Glutamatergic neuron (in vitro differentiated cells): ENCODE measurements around the gene MPPED2. TPM values are rescaled to one million over a fixed set of nuclear protein-coding genes. Genes with fewer than 3 reads are reported as not detected.

Source experiments
- DNase-seq: peaks from one replicate; pipeline ENCODE4 v3.0.0; 2022
- H3K27ac Mint-ChIP-seq: one replicate; pipeline ENCODE4 v1.8.0; 2020; ENCODE audit warnings: mild to moderate bottlenecking, mixed read lengths, inconsistent platforms; ENCODE audit not compliant: unreplicated experiment
- H3K27me3 Mint-ChIP-seq: one replicate; pipeline ENCODE4 v1.8.0; 2020; ENCODE audit warnings: mild to moderate bottlenecking, moderate library complexity, mixed read lengths, inconsistent platforms; ENCODE audit not compliant: unreplicated experiment
- H3K36me3 Mint-ChIP-seq: one replicate; pipeline ENCODE4 v1.8.0; 2020; ENCODE audit warnings: mild to moderate bottlenecking, mixed read lengths, inconsistent platforms; ENCODE audit not compliant: unreplicated experiment
- H3K4me1 Mint-ChIP-seq: one replicate; pipeline ENCODE4 v1.8.0; 2020; ENCODE audit warnings: mild to moderate bottlenecking, low read depth, mixed read lengths, inconsistent platforms; ENCODE audit not compliant: unreplicated experiment
- H3K4me3 Mint-ChIP-seq: one replicate; pipeline ENCODE4 v1.8.0; 2020; ENCODE audit warnings: mild to moderate bottlenecking, mixed read lengths, inconsistent platforms; ENCODE audit not compliant: unreplicated experiment
- H3K9me3 Mint-ChIP-seq: one replicate; pipeline ENCODE4 v1.8.0; 2020; ENCODE audit warnings: mild to moderate bottlenecking, moderate library complexity, mixed read lengths, inconsistent platforms; ENCODE audit not compliant: unreplicated experiment
- CTCF ChIP-seq: fragments of 200-600 bp; sonication (generic); IDR thresholded peaks from one replicate; pipeline ENCODE4 v1.5.0; 2021; ENCODE audit not compliant: partially characterized antibody, unreplicated experiment
- total RNA-seq: library from RNA; stranded (reverse); fragmentation: NEBNext Ultra II Directional; extraction: Animal tissue kit (Norgen Biotek cat#: 25700); gene quantifications from one replicate; pipeline ENCODE4 v1.2.1, GENCODE V29; 2021; ENCODE audit not compliant: unreplicated experiment

Gene MPPED2
- total RNA-seq, 1 donor from 2014 or later, result 11.0 TPM

- no peaks in the 10 kb centered on the region for H3K36me3 Mint-ChIP-seq
- DNase-seq, result no peak
- no peak for TF ChIP-seq CTCF
- H3K27me3 Mint-ChIP-seq, result no peaks in the 10 kb centered on the region
- no peak overlapping the region for H3K4me3 Mint-ChIP-seq
- peaks cover 4% of the 10 kb centered on the region for H3K4me1 Mint-ChIP-seq
- H3K27ac Mint-ChIP-seq, result no peak overlapping the region
- H3K9me3 Mint-ChIP-seq, result no peaks in the 10 kb centered on the region
Observed at GRCh38 chr11:30429550-30429949, 156.6 kb downstream of the MPPED2 start.

- Mint-ChIP-seq H3K27ac (no peak overlapping the region), H3K4me1 (peaks cover 4% of the 10 kb centered on the region), H3K9me3 (no peaks in the 10 kb centered on the region), H3K36me3 (no peaks in the 10 kb centered on the region), H3K27me3 (peaks cover 1% of the 10 kb centered on the region), H3K4me3 (no peak overlapping the region)
- no peak for TF ChIP-seq CTCF
- no peak for DNase-seq
Observed at GRCh38 chr11:30426781-30427180, 159.4 kb downstream of the MPPED2 start.

GRCh38 chr11:30424844-30425243, 161.3 kb downstream of the MPPED2 start:
- DNase-seq, result no peak
- Mint-ChIP-seq H3K27me3 (peaks cover 1% of the 10 kb centered on the region), H3K4me1 (peaks cover 3% of the 10 kb centered on the region), H3K36me3 (no peaks in the 10 kb centered on the region), H3K9me3 (no peaks in the 10 kb centered on the region), H3K4me3 (no peak overlapping the region), H3K27ac (no peak overlapping the region)
- TF ChIP-seq CTCF, result no peak

- Mint-ChIP-seq H3K36me3 (no peaks in the 10 kb centered on the region), H3K27ac (no peak overlapping the region), H3K4me1 (no peaks in the 10 kb centered on the region), H3K9me3 (no peaks in the 10 kb centered on the region), H3K27me3 (peaks cover 1% of the 10 kb centered on the region), H3K4me3 (no peak overlapping the region)
- no peak for DNase-seq
- no peak for TF ChIP-seq CTCF
Observed at GRCh38 chr11:30424321-30424720, 161.8 kb downstream of the MPPED2 start.

GRCh38 chr11:30423886-30424285, 162.3 kb downstream of the MPPED2 start:
- Mint-ChIP-seq H3K27ac (no peak overlapping the region), H3K27me3 (peaks cover 1% of the 10 kb centered on the region), H3K4me1 (no peaks in the 10 kb centered on the region), H3K36me3 (no peaks in the 10 kb centered on the region), H3K9me3 (no peaks in the 10 kb centered on the region), H3K4me3 (no peak overlapping the region)
- DNase-seq, result no peak
- TF ChIP-seq CTCF, result no peak
